WTC11 (cell line): Measurements from ENCODE around the gene IL36B. TPM values are rescaled to one million over a fixed set of nuclear protein-coding genes. Genes with fewer than 3 reads are reported as not detected.

Source experiments
- ATAC-seq: fragments of 200-7000 bp; cut with Tn5 transposase; 2 replicates; pipeline ENCODE4 v1.10.0; 2021; ENCODE audit warnings: mild to moderate bottlenecking, moderate library complexity
- CTCF ChIA-PET: fragments of 300-600 bp; sonication (Branson Sonifier 250); formaldehyde crosslinking; loops from one replicate; lab custom pipeline; 2021; ENCODE audit warnings: antibody characterized with exemption; lab: Charles Lee
- POLR2A ChIA-PET: fragments of 350-600 bp; sonication (Branson Sonifier 250); formaldehyde crosslinking; loops from one replicate; lab custom pipeline; 2021; ENCODE audit warnings: antibody characterized with exemption; lab: Charles Lee
- DNase-seq: peaks from one replicate; pipeline ENCODE4 v3.0.0; 2021; ENCODE audit warnings: low spot score
- H3K27ac Mint-ChIP-seq: 2 replicates; pipeline ENCODE4 v1.8.0; 2021; ENCODE audit warnings: mixed read lengths
- H3K27me3 Mint-ChIP-seq: 2 replicates; pipeline ENCODE4 v1.8.0; 2021; ENCODE audit warnings: low read depth, mild to moderate bottlenecking, moderate library complexity, mixed read lengths
- H3K36me3 Mint-ChIP-seq: 2 replicates; pipeline ENCODE4 v1.8.0; 2021; ENCODE audit warnings: mixed read lengths
- H3K4me1 Mint-ChIP-seq: 2 replicates; pipeline ENCODE4 v1.8.0; 2022; ENCODE audit warnings: mixed read lengths
- H3K4me3 Mint-ChIP-seq: 2 replicates; pipeline ENCODE4 v1.8.0; 2021; ENCODE audit warnings: mild to moderate bottlenecking, moderate library complexity, mixed read lengths
- H3K9me3 Mint-ChIP-seq: 2 replicates; pipeline ENCODE4 v1.8.0; 2021; ENCODE audit warnings: mixed read lengths
- CBFB ChIP-seq: sonication (generic); formaldehyde crosslinking; IDR thresholded peaks from 2 replicates; pipeline ENCODE4 v1.8.1; 2022; ENCODE audit warnings: mild to moderate bottlenecking, low read depth, missing genetic modification reagents
- ETV6 ChIP-seq: sonication (generic); formaldehyde crosslinking; IDR thresholded peaks from 2 replicates; pipeline ENCODE4 v1.8.1; 2022; ENCODE audit warnings: mild to moderate bottlenecking, missing genetic modification reagents
- FOXK1 ChIP-seq: sonication (generic); formaldehyde crosslinking; IDR thresholded peaks from 2 replicates; pipeline ENCODE4 v1.8.0; 2022; ENCODE audit warnings: mild to moderate bottlenecking, moderate library complexity, missing genetic modification reagents
- GABPB1 ChIP-seq: sonication (generic); formaldehyde crosslinking; IDR thresholded peaks from 2 replicates; pipeline ENCODE4 v1.8.1; 2023; ENCODE audit warnings: mild to moderate bottlenecking, missing genetic modification reagents
- GTF2I ChIP-seq: fragments of 250-450 bp; sonication (Bioruptor Pico); conservative IDR thresholded peaks from 2 replicates; pipeline ENCODE4 v1.4.0; 2021; ENCODE audit warnings: mild to moderate bottlenecking
- NFYB ChIP-seq: sonication (generic); formaldehyde crosslinking; conservative IDR thresholded peaks from 2 replicates; pipeline ENCODE4 v1.8.0; 2022; ENCODE audit warnings: low read depth, missing genetic modification reagents
- OVOL2 ChIP-seq: fragments of 250-450 bp; sonication (Bioruptor Pico); IDR thresholded peaks from 2 replicates; pipeline ENCODE4 v1.9.0; 2021; ENCODE audit warnings: mild to moderate bottlenecking, borderline replicate concordance
- RELA ChIP-seq: sonication (generic); formaldehyde crosslinking; IDR thresholded peaks from 2 replicates; pipeline ENCODE4 v1.8.1; 2022; ENCODE audit warnings: missing genetic modification reagents, mild to moderate bottlenecking, borderline replicate concordance
- RORB ChIP-seq: fragments of 250-450 bp; sonication (Bioruptor Pico); IDR thresholded peaks from 2 replicates; pipeline ENCODE4 v1.9.0; 2021; ENCODE audit warnings: mild to moderate bottlenecking
- SMAD3 ChIP-seq: sonication (generic); formaldehyde crosslinking; IDR thresholded peaks from 2 replicates; pipeline ENCODE4 v1.8.0; 2022; ENCODE audit warnings: missing genetic modification reagents, mild to moderate bottlenecking, borderline replicate concordance
- TEAD4 ChIP-seq: sonication (generic); formaldehyde crosslinking; IDR thresholded peaks from 2 replicates; pipeline ENCODE4 v1.8.0; 2022; ENCODE audit warnings: mild to moderate bottlenecking, missing genetic modification reagents
- ZBTB21 ChIP-seq: sonication (generic); formaldehyde crosslinking; IDR thresholded peaks from 2 replicates; pipeline ENCODE4 v1.8.1; 2023; ENCODE audit warnings: mild to moderate bottlenecking, missing genetic modification reagents, borderline replicate concordance
- ZNF138 ChIP-seq: sonication (generic); formaldehyde crosslinking; conservative IDR thresholded peaks from 2 replicates; pipeline ENCODE4 v1.8.1; 2022; ENCODE audit warnings: mild to moderate bottlenecking, moderate library complexity, missing genetic modification reagents
- ZNF396 ChIP-seq: fragments of 250-450 bp; sonication (Bioruptor Pico); IDR thresholded peaks from 2 replicates; pipeline ENCODE4 v1.8.0; 2021; ENCODE audit warnings: mild to moderate bottlenecking, moderate library complexity, borderline replicate concordance
- ZNF416 ChIP-seq: fragments of 250-450 bp; sonication (Bioruptor Pico); IDR thresholded peaks from 2 replicates; pipeline ENCODE4 v1.9.0; 2021; ENCODE audit warnings: mild to moderate bottlenecking, inconsistent platforms
- total RNA-seq: library from RNA; stranded (reverse); gene quantifications from 3 replicates; pipeline ENCODE4 v1.2.3, GENCODE V29; 2021
- TF ChIP-seq, protein P1 (sequence below): sonication (generic); formaldehyde crosslinking; IDR thresholded peaks from 2 replicates; pipeline ENCODE4 v1.8.1; 2022; ENCODE audit warnings: missing genetic modification reagents, borderline replicate concordance
- TF ChIP-seq, protein P2 (sequence below): sonication (generic); formaldehyde crosslinking; IDR thresholded peaks from 2 replicates; pipeline ENCODE4 v1.8.1; 2023; ENCODE audit warnings: mild to moderate bottlenecking, missing genetic modification reagents, moderate library complexity
- TF ChIP-seq, protein P3 (sequence below): sonication (generic); formaldehyde crosslinking; conservative IDR thresholded peaks from 2 replicates; pipeline ENCODE4 v1.8.1; 2023; ENCODE audit warnings: mild to moderate bottlenecking, low read depth, missing genetic modification reagents, moderate library complexity
- TF ChIP-seq, protein P4 (sequence below): sonication (generic); formaldehyde crosslinking; IDR thresholded peaks from 2 replicates; pipeline ENCODE4 v1.8.0; 2023; ENCODE audit warnings: missing genetic modification reagents, mild to moderate bottlenecking, borderline replicate concordance
- TF ChIP-seq, protein P5 (sequence below): fragments of 250-450 bp; sonication (Bioruptor Pico); IDR thresholded peaks from 2 replicates; pipeline ENCODE4 v1.9.0; 2021; ENCODE audit warnings: mild to moderate bottlenecking
- TF ChIP-seq, protein P6 (sequence below): sonication (generic); formaldehyde crosslinking; IDR thresholded peaks from 2 replicates; pipeline ENCODE4 v1.8.1; 2023; ENCODE audit warnings: mild to moderate bottlenecking, missing genetic modification reagents

The IL36B gene
- total RNA-seq, 1 experiment from 2014 or later: not detected

DNA sequence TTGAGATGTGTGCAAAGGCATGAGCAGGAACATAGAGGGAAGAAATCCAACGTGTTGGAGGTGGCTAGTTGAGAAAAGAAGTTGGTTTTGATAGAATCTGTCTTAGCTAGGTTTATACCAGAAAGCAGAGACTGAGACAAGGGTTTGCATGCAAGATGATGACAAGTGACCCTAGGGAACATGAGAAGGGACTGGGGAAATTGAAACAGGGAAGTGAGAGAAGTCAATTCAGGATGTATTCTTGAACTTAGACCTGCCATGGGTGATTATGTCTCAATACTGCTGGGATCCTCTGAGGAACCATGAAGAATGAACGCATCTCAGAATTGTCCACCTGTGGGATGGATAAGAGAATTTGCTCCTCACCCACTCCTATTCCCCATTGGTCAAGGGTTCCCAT is 26.9 kb downstream of the IL36B start:
- no peak for ATAC-seq
- no peak for DNase-seq
- H3K4me1 Mint-ChIP-seq: peaks cover 12% of the 10 kb centered on the region
- POLR2A ChIA-PET: no interaction called here
- CTCF ChIA-PET: no interaction called here
- no peak overlapping the region for H3K4me3 Mint-ChIP-seq
- no peaks in the 10 kb centered on the region for H3K36me3 Mint-ChIP-seq
- H3K27ac Mint-ChIP-seq: no peak overlapping the region
- TF ChIP-seq TEAD4 (CRISPR knock-in tag) (no peak), GABPB1 (no peak), RELA (CRISPR knock-in tag) (no peak), GTF2I (CRISPR knock-in tag) (no peak), OVOL2 (CRISPR knock-in tag) (no peak), CBFB (no peak), ZNF396 (no peak), FOXK1 (no peak), RORB (CRISPR knock-in tag) (no peak)
- TF ChIP-seq, protein P1, sequence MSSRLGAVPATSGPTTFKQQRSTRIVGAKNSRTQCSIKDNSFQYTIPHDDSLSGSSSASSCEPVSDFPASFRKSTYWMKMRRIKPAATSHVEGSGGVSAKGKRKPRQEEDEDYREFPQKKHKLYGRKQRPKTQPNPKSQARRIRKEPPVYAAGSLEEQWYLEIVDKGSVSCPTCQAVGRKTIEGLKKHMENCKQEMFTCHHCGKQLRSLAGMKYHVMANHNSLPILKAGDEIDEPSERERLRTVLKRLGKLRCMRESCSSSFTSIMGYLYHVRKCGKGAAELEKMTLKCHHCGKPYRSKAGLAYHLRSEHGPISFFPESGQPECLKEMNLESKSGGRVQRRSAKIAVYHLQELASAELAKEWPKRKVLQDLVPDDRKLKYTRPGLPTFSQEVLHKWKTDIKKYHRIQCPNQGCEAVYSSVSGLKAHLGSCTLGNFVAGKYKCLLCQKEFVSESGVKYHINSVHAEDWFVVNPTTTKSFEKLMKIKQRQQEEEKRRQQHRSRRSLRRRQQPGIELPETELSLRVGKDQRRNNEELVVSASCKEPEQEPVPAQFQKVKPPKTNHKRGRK (CRISPR knock-in tag): no peak
- TF ChIP-seq, protein P2, sequence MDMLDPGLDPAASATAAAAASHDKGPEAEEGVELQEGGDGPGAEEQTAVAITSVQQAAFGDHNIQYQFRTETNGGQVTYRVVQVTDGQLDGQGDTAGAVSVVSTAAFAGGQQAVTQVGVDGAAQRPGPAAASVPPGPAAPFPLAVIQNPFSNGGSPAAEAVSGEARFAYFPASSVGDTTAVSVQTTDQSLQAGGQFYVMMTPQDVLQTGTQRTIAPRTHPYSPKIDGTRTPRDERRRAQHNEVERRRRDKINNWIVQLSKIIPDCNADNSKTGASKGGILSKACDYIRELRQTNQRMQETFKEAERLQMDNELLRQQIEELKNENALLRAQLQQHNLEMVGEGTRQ (CRISPR knock-in tag): no peak
- TF ChIP-seq, protein P3, sequence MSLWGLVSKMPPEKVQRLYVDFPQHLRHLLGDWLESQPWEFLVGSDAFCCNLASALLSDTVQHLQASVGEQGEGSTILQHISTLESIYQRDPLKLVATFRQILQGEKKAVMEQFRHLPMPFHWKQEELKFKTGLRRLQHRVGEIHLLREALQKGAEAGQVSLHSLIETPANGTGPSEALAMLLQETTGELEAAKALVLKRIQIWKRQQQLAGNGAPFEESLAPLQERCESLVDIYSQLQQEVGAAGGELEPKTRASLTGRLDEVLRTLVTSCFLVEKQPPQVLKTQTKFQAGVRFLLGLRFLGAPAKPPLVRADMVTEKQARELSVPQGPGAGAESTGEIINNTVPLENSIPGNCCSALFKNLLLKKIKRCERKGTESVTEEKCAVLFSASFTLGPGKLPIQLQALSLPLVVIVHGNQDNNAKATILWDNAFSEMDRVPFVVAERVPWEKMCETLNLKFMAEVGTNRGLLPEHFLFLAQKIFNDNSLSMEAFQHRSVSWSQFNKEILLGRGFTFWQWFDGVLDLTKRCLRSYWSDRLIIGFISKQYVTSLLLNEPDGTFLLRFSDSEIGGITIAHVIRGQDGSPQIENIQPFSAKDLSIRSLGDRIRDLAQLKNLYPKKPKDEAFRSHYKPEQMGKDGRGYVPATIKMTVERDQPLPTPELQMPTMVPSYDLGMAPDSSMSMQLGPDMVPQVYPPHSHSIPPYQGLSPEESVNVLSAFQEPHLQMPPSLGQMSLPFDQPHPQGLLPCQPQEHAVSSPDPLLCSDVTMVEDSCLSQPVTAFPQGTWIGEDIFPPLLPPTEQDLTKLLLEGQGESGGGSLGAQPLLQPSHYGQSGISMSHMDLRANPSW (CRISPR knock-in tag): no peak
- TF ChIP-seq, protein P4, sequence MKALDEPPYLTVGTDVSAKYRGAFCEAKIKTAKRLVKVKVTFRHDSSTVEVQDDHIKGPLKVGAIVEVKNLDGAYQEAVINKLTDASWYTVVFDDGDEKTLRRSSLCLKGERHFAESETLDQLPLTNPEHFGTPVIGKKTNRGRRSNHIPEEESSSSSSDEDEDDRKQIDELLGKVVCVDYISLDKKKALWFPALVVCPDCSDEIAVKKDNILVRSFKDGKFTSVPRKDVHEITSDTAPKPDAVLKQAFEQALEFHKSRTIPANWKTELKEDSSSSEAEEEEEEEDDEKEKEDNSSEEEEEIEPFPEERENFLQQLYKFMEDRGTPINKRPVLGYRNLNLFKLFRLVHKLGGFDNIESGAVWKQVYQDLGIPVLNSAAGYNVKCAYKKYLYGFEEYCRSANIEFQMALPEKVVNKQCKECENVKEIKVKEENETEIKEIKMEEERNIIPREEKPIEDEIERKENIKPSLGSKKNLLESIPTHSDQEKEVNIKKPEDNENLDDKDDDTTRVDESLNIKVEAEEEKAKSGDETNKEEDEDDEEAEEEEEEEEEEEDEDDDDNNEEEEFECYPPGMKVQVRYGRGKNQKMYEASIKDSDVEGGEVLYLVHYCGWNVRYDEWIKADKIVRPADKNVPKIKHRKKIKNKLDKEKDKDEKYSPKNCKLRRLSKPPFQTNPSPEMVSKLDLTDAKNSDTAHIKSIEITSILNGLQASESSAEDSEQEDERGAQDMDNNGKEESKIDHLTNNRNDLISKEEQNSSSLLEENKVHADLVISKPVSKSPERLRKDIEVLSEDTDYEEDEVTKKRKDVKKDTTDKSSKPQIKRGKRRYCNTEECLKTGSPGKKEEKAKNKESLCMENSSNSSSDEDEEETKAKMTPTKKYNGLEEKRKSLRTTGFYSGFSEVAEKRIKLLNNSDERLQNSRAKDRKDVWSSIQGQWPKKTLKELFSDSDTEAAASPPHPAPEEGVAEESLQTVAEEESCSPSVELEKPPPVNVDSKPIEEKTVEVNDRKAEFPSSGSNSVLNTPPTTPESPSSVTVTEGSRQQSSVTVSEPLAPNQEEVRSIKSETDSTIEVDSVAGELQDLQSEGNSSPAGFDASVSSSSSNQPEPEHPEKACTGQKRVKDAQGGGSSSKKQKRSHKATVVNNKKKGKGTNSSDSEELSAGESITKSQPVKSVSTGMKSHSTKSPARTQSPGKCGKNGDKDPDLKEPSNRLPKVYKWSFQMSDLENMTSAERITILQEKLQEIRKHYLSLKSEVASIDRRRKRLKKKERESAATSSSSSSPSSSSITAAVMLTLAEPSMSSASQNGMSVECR (CRISPR knock-in tag): no peak
- TF ChIP-seq, protein P5, sequence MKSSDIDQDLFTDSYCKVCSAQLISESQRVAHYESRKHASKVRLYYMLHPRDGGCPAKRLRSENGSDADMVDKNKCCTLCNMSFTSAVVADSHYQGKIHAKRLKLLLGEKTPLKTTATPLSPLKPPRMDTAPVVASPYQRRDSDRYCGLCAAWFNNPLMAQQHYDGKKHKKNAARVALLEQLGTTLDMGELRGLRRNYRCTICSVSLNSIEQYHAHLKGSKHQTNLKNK (CRISPR knock-in tag): no peak
- TF ChIP-seq, all 79 proteins: peak for 0
- Mint-ChIP-seq H3K9me3 (peaks cover 17% of the 10 kb centered on the region), H3K27me3 (peaks cover 32% of the 10 kb centered on the region)

DNA sequence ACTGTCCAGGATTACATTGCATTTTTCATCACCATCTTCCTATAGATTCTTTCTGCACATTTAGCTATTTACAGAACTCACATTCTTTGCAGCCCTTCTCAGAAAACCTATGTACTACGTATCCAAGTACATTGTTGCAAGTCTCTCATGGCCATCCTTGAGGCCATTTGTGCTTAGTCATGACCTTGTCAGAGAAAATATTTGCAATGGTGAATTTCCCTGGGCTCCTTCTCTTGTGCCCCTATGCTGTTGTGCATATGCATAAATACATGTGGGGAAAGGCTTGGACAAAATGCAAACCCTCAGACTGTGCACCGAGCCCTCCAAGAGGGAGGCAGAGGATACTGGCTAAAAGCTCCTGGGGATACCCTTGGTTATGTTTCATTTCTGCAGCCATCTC is 27.9 kb downstream of the IL36B start:
- Mint-ChIP-seq H3K4me1 (peaks cover 12% of the 10 kb centered on the region), H3K9me3 (peaks cover 14% of the 10 kb centered on the region), H3K27ac (no peak overlapping the region), H3K36me3 (no peaks in the 10 kb centered on the region), H3K4me3 (no peak overlapping the region), H3K27me3 (peaks cover 36% of the 10 kb centered on the region)
- ATAC-seq: no peak
- ChIA-PET POLR2A (no interaction called here), CTCF (no interaction called here)
- no peak for DNase-seq
- TF ChIP-seq, protein P6, sequence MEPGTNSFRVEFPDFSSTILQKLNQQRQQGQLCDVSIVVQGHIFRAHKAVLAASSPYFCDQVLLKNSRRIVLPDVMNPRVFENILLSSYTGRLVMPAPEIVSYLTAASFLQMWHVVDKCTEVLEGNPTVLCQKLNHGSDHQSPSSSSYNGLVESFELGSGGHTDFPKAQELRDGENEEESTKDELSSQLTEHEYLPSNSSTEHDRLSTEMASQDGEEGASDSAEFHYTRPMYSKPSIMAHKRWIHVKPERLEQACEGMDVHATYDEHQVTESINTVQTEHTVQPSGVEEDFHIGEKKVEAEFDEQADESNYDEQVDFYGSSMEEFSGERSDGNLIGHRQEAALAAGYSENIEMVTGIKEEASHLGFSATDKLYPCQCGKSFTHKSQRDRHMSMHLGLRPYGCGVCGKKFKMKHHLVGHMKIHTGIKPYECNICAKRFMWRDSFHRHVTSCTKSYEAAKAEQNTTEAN (CRISPR knock-in tag): no peak
- TF ChIP-seq ZBTB21 (CRISPR knock-in tag) (no peak), ZNF416 (CRISPR knock-in tag) (no peak), ZNF396 (no peak), SMAD3 (no peak), ETV6 (CRISPR knock-in tag) (no peak), ZNF138 (CRISPR knock-in tag) (no peak), NFYB (CRISPR knock-in tag) (no peak)
- TF ChIP-seq, protein P3 (CRISPR knock-in tag): no peak
